IPS DF 4.7 (cell line): Measurements from ENCODE around the gene TPM4.

Source experiments
- DNase-seq: peaks from one replicate; pipeline ENCODE4 v3.0.0-alpha.2; 2013; ENCODE audit warnings: low spot score; ENCODE audit errors: extremely low read depth

Gene TPM4

GRCh38 chr19:16041299-16041990 lies 34.9 kb upstream of the TPM4 start:
- DNase-seq = no peak

GRCh38 chr19:16041991-16042386 lies 34.3 kb upstream of the TPM4 start:
- DNase-seq = no peak

GRCh38 chr19:16042533-16043085 lies 33.7 kb upstream of the TPM4 start:
- no peak for DNase-seq

GRCh38 chr19:16043156-16043757 lies 33.0 kb upstream of the TPM4 start:
- DNase-seq = no peak

- DNase-seq = no peak
Observed at GRCh38 chr19:16044746-16045145, 31.5 kb upstream of the TPM4 start.

GRCh38 chr19:16045171-16045570 lies 31.1 kb upstream of the TPM4 start:
- DNase-seq = no peak

GRCh38 chr19:16045893-16046292 lies 30.4 kb upstream of the TPM4 start:
- no peak for DNase-seq

GRCh38 chr19:16048583-16048982 lies 27.7 kb upstream of the TPM4 start:
- DNase-seq = no peak

GRCh38 chr19:16051254-16052025 lies 24.9 kb upstream of the TPM4 start:
- DNase-seq = no peak

- no peak for DNase-seq
Observed at GRCh38 chr19:16052353-16052752, 23.9 kb upstream of the TPM4 start.

- DNase-seq = no peak
Observed at GRCh38 chr19:16057062-16057461, 19.2 kb upstream of the TPM4 start.

- DNase-seq = no peak
Observed at GRCh38 chr19:16060294-16060693, 16.0 kb upstream of the TPM4 start.

- no peak for DNase-seq
Observed at GRCh38 chr19:16061943-16062342, 14.4 kb upstream of the TPM4 start.

- DNase-seq = no peak
Observed at GRCh38 chr19:16062789-16063188, 13.5 kb upstream of the TPM4 start.

- no peak for DNase-seq
Observed at GRCh38 chr19:16064209-16064889, 11.9 kb upstream of the TPM4 start.

- DNase-seq = no peak
Observed at GRCh38 chr19:16066611-16067104, 9.6 kb upstream of the TPM4 start.

GRCh38 chr19:16067205-16067938 lies 8.9 kb upstream of the TPM4 start:
- no peak for DNase-seq

GRCh38 chr19:16068696-16069259 lies 7.5 kb upstream of the TPM4 start:
- DNase-seq = no peak

- no peak for DNase-seq
Observed at GRCh38 chr19:16069813-16070365, 6.4 kb upstream of the TPM4 start.

GRCh38 chr19:16070366-16070990 lies 5.8 kb upstream of the TPM4 start:
- no peak for DNase-seq
